Spleen (tissue), 7 donors: ENCODE results near the gene CLDN24.

ENCODE experiments used
- POLR2A ChIP-seq, 3 donors: fragments of 450-650 bp; IDR thresholded peaks; one replicate each; pipeline ENCODE4 v1.5.1; 2017; ENCODE audit warnings: antibody characterized with exemption in 3 of 3, mild to moderate bottlenecking in 1 of 3
- POLR2AphosphoS5 ChIP-seq, 3 donors: sonication (generic); formaldehyde crosslinking; IDR thresholded peaks; one replicate each; pipeline ENCODE4 v1.5.1; 2017; ENCODE audit warnings: antibody characterized with exemption in 3 of 3
- TF ChIP-seq, protein P1 (sequence below), 11 experiments: fragments of 200-600 bp in 7 of 11; fragments of 450-650 bp in 4 of 11; sonication (generic) in 4 of 11; IDR thresholded peaks in 8 of 11; conservative IDR thresholded peaks in 3 of 11; 1 replicate in 7 of 11; 2 replicates in 4 of 11; pipeline versions ENCODE4 v1.4.0 to v1.8.0; 2016 to 2021; ENCODE audit warnings: antibody characterized with exemption in 11 of 11, inconsistent platforms in 4 of 11, mild to moderate bottlenecking in 1 of 11
- donor health status: DM: no; HTN: no; CAD: no; lungs with moderate emphysema.
- donor health status: DM: no; HTN: no; CAD: no.
- donor health status: DM: no; HTN: no; CAD: no.

DNA sequence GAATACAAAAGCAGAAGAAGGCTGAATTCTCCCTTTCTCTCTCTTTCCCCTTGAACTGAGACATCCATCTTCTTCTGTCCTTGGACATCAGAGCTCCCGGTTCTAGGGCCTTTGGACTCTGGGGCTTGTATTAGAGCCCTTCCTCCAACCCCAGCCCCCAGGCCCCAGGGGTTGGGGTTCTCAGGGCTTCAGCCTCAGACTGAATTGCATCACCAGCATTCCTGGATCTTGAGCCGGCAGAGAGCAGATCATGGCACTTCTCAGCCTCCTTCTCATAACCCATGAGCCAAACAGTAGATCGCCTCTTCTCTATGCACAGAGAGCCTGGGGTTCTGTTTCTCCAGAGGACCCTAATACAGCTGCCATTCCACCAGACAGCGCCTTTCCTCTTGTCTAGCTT is 25.3 kb upstream of the CLDN24 start:
- TF ChIP-seq, protein P1, sequence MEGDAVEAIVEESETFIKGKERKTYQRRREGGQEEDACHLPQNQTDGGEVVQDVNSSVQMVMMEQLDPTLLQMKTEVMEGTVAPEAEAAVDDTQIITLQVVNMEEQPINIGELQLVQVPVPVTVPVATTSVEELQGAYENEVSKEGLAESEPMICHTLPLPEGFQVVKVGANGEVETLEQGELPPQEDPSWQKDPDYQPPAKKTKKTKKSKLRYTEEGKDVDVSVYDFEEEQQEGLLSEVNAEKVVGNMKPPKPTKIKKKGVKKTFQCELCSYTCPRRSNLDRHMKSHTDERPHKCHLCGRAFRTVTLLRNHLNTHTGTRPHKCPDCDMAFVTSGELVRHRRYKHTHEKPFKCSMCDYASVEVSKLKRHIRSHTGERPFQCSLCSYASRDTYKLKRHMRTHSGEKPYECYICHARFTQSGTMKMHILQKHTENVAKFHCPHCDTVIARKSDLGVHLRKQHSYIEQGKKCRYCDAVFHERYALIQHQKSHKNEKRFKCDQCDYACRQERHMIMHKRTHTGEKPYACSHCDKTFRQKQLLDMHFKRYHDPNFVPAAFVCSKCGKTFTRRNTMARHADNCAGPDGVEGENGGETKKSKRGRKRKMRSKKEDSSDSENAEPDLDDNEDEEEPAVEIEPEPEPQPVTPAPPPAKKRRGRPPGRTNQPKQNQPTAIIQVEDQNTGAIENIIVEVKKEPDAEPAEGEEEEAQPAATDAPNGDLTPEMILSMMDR (IDR thresholded peaks at IDR 0.05 in 8 of 11, conservative IDR thresholded peaks at IDR 0.05 in 3 of 11), result no peak
- TF ChIP-seq POLR2AphosphoS5 (IDR thresholded peaks at IDR 0.05) (no peak), POLR2A (IDR thresholded peaks at IDR 0.05) (no peak)
